Umbilical cord (tissue), 2 donors: Measurements from ENCODE around the gene CEP20. TPM values are rescaled to one million over a fixed set of nuclear protein-coding genes. Genes with fewer than 3 reads are reported as not detected.
"Not testable (repeated sequence)": the region's sequence is repeated elsewhere in the genome, so short reads cannot be mapped to it uniquely, and the experiment has no call there.

ENCODE experiments used
- DNase-seq: peaks from one replicate; pipeline ENCODE4 v3.0.0-alpha.2; 2015; ENCODE audit warnings: low spot score
- total RNA-seq: library from RNA; depleted of rRNA; stranded (reverse); fragments of >200 nt; gene quantifications from one replicate; pipeline ENCODE4 v1.2.3, GENCODE V29; 2014; ENCODE audit warnings: low replicate concordance; ENCODE audit not compliant: insufficient read depth

The CEP20 gene
- total RNA-seq, 1 donor from 2014 or later: 45.3 TPM

- no peak for DNase-seq
These were observed 29.3 kb downstream of the CEP20 start for GRCh38 chr16:15858921-15859668.

GRCh38 chr16:15857724-15858560, 30.5 kb downstream of the CEP20 start:
- DNase-seq: peak; percentile 70

DNA sequence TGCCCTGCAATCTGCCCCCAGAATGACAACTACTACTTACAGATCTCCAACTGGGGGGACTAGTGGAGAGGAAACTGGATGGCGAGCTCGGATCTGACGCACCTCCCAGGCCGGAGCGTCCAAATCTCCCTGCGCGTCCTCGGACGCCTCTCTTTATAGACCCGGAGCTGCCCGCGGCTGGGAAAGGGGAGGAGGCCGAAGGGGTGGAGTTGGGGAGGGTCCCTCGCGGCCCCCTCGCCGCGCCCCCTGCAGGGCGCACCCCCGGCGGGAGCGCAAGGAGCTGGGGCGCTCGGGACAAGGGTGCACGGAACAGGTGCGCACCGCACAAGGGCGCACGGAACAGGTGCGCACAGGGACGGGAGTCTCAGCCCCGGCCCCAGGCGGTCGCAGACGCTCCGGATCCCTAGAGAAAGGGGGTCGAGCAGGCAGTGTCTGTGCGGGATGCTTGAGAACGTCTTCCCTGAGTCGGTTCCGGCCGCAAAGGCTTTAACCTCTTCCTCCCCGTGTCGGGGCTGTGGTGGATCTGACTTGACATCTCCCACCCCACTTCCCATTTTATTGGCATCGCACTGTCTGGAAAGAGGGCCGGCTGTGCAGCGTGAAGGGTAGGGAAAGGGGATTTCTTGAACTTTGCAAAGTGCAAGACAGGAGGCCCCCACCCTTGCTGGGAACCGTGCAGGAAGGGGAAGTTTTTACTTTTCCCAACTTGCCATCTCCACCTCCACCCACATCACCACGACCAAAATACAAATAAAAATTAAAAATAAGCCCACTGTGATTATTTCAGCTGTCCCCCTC, 31.3 kb downstream of the CEP20 start, which contains the start of gene MYH11:
Gene MYH11, minus strand, starts transcription at position 128 of the 798 bp plus-strand sequence. CDS start 18,776 bp downstream, outside the sequence.
- DNase-seq: peak; percentile 48

- no peak for DNase-seq
These were observed 32.2 kb downstream of the CEP20 start for GRCh38 chr16:15856182-15856581.

GRCh38 chr16:15855704-15856003, 32.7 kb downstream of the CEP20 start:
- no peak for DNase-seq

GRCh38 chr16:15854906-15855703, 33.3 kb downstream of the CEP20 start:
- DNase-seq: no peak

- no peak for DNase-seq
These were observed 34.3 kb downstream of the CEP20 start for GRCh38 chr16:15854061-15854460.

DNA sequence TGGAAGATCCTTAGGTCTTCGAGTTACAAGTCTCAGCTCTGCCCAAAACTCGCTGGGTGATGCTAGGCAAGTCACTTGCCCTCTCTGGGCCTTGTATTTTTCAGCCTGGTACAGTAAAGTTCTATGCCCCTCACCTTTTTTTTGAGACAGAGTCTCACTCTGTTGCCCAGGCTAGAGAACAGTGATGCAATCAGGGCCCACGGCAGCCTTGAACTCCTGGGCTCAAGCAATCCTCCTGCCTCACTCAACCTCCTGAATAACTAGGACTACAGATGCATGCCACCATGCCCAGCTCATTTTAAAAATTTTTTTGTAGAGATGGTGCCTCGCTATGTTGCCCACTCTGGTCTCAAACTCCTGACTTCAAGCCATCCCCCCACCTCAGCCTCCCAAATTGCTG, 35.4 kb downstream of the CEP20 start:
- DNase-seq: no peak

DNA sequence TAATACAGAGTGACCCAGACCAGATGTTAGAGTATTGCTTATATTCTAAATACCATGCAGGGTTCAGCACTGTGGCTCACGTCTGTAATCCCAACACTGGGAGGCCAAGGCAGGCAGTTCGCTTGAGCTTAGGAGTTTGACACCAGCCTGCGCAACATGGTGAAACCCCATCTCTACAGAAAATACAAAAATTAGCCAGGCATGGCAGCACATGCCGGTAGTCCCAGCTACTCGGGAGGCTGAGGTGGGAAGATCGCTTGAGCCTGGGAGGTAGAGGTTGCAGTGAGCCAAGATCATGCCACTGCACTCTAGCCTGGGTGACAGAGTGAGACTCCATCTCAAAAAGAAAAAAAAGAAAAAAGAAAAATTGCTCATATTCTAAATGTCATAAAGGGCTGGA, 37.8 kb downstream of the CEP20 start:
- not testable (repeated sequence) for DNase-seq

DNA sequence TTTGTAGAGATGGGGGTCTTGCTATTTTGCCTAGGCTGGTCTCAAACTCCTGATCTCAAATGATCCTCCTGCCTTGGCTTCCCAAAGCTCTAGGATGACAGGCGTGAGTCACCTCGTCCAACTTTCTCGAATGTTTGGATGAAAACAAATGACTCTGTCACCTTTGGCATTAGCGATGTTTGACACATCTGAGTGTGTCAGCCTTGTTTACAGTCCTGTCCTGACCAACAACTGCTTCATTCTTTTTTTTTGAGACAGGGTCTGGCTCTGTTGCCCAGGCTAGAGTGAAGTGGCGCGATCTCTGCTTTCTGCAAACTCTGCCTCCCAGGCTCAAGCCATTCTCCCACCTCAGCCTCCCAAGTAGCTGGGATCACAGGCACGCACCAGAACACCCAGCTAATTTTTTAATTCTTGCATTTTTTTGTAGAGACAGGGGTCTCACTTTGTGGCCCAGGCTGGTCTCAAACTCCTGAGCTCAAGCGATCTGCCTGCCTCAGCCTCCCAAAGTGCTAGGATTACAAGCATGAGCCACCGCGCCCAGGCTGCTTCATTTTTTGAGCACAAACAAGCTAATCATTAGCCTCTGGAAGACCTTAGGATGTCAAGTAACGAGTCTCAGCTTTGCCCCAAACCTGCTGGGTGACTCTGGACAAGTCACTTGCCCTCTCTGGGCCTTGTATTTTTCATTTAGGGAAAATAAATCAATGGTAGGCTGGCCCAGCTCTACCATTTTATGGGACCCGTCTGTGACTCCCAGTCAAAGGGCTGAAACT, 39.0 kb downstream of the CEP20 start:
- no peak for DNase-seq

- DNase-seq: peak; percentile 92
These were observed 40.7 kb downstream of the CEP20 start for GRCh38 chr16:15847611-15848175.

GRCh38 chr16:15846510-15846909, 41.9 kb downstream of the CEP20 start:
- no peak for DNase-seq

DNA sequence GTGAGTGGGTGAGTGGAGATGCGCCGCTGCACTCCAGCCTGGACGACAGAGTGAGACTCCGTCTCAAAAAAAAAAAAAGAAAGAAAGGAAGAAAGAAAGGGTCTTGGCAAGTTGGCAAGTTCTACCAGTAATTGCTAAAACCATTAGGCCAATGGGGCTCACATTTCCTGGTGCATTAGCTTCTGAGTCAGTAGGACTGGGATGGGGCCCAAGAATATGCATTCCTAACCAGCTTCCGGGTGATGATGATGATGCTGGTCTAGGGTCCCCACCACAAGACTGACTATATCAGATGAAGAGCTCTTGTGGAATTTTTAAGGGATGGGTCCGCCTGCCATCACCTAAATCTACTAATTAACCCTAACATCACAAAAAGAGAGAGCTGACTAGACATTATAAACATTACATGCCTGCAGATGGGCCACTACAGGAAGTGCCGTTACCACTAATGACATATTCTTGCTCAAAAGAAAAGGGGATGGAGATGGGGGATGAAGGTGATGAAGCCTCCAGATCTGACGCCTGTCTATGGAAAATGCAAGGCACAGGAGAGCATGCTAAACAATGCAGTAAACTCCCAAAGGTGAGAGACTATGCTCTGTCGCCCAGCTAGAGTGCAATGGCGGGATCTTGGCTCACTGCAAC, 44.6 kb downstream of the CEP20 start:
- no peak for DNase-seq

DNA sequence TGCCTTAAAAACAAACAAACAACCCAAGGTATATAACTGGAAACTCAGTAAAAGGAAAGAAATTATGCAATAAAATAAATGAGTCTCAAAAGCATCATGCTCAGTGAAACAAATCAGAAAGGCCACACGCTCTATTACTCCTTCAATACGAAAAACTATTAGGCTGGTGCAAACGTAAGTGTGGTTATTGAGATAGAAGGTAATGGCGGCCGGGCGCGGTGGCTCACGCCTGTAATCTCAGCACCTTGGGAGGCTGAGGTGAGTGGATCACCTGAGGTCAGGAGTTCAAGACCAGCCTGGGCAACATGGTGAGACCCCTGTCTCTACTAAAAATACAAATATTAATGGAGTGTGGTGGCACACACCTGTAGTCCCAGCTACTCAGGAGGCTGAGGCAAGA, 49.2 kb downstream of the CEP20 start:
- not testable (repeated sequence) for DNase-seq

GRCh38 chr16:15837761-15838160, 50.6 kb downstream of the CEP20 start:
- DNase-seq: no peak

GRCh38 chr16:15836965-15837611, 51.3 kb downstream of the CEP20 start:
- no peak for DNase-seq

- DNase-seq: no peak
These were observed 52.3 kb downstream of the CEP20 start for GRCh38 chr16:15836074-15836473.

GRCh38 chr16:15835136-15835878, 53.1 kb downstream of the CEP20 start:
- no peak for DNase-seq
